Epithelial cell of proximal tubule (primary cell): ENCODE measurements around the gene PPIF. TPM values are rescaled to one million over a fixed set of nuclear protein-coding genes. Genes with fewer than 3 reads are reported as not detected.

Experiments
- DNase-seq: peaks from one replicate; pipeline ENCODE4 v3.0.0-alpha.2; 2011; ENCODE audit warnings: low read depth
- H3K4me3 ChIP-seq: 2 replicates; pipeline ENCODE4 v1.5.1; 2011; ENCODE audit warnings: low read depth, mild to moderate bottlenecking, low read length
- total RNA-seq: library from RNA; depleted of rRNA; stranded (reverse); fragments of >200 nt; gene quantifications from 2 replicates; pipeline ENCODE4 v1.2.3, GENCODE V29; 2015
- TF ChIP-seq, protein P1 (sequence below): conservative IDR thresholded peaks from 2 replicates; pipeline ENCODE4 v1.5.1; 2012; ENCODE audit warnings: low read depth, mild to moderate bottlenecking, low read length

Gene PPIF
- total RNA-seq, 1 donor from 2014 or later: 62.0 TPM

DNA sequence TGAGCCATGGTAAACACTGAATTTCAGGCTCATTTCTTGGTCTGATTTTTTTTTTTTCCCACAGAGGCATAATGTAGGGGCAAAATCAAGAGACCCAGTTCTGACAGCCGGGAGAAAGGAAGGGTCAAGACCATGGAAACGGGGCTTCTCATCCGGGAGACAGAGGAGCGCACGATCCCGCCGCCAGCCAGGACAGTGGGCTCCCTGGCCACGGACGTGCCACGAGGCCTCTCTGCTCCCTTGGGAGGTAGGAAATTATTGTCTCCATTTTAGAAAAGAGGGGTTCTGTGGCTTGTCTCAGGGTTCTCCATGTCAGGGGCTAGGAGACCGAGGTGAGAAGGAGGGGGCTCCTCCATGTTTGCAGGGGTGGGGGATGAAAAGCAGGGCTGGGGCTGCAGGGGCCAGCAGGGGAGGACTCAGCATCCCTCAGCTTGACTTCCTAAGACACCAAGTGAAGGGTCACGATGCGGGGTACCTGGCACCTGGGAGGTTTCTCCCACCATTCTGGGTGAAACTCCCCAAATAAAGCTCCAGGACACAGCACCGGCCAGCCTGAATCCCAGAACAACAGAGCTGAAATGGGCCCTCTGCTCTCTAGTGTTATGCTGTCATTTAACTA lies 37.6 kb downstream of the PPIF start:
- TF ChIP-seq, protein P1, sequence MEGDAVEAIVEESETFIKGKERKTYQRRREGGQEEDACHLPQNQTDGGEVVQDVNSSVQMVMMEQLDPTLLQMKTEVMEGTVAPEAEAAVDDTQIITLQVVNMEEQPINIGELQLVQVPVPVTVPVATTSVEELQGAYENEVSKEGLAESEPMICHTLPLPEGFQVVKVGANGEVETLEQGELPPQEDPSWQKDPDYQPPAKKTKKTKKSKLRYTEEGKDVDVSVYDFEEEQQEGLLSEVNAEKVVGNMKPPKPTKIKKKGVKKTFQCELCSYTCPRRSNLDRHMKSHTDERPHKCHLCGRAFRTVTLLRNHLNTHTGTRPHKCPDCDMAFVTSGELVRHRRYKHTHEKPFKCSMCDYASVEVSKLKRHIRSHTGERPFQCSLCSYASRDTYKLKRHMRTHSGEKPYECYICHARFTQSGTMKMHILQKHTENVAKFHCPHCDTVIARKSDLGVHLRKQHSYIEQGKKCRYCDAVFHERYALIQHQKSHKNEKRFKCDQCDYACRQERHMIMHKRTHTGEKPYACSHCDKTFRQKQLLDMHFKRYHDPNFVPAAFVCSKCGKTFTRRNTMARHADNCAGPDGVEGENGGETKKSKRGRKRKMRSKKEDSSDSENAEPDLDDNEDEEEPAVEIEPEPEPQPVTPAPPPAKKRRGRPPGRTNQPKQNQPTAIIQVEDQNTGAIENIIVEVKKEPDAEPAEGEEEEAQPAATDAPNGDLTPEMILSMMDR: no peak
- H3K4me3 ChIP-seq: no peak overlapping the region
- DNase-seq: no peak

DNA sequence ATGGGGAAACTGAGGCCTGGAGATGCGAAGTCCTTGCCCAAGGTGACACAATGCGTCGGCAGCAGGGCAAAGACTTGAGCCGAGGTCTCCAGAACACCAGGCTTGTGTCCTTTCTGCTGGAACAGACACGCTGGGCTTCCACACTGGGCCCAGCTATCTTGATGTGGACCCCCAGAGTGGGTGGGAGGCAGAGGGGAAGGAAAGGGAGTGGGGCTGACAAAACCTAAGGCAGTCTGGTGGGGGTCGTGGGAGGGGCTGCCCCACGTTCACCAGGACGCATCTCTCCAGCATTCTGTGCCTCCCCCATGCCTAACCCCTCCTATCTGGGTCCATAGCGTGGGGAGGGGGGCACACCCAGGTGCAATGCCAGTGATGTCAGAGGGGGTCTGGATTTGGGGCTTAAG lies 38.1 kb downstream of the PPIF start:
- no peak overlapping the region for H3K4me3 ChIP-seq
- TF ChIP-seq, protein P1: no peak
- no peak for DNase-seq

DNA sequence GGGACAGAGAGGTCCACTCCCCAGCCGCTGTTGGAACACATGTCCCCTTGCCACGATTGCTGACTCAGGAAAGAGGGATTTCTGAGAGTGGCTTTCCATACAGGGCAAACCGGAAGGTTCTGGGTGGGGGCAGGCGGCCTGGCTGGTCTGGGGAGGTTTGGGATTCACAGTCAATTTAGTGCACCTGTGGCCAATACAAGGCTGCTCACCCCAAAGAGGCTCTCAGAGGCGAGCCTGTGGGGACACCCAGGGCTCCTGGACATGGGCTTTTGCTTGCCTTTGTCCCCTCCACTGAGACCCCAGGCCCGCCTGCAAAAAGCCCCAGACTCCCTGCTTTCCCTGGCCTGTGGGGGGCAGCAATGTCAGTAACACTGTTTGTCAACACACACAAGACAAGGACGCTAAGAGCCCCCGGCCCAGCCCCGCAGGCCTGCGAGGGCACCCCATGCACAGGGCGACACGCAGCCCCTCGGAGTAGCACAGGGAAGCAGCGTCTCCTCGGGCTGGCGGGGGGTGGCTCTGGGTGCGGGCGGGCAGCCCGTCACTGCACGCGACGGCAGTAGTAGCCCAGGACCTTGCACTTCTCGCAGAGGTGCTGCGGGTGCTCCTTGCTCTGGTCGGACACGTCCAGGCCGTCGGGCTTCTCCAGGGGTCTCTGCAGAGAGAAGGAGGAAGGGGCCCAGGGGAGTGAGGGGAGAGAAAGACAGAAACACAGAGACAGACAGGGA lies 38.7 kb downstream of the PPIF start:
- no peak for DNase-seq
- H3K4me3 ChIP-seq: no peak overlapping the region
- TF ChIP-seq, protein P1: peak; percentile 11

DNA sequence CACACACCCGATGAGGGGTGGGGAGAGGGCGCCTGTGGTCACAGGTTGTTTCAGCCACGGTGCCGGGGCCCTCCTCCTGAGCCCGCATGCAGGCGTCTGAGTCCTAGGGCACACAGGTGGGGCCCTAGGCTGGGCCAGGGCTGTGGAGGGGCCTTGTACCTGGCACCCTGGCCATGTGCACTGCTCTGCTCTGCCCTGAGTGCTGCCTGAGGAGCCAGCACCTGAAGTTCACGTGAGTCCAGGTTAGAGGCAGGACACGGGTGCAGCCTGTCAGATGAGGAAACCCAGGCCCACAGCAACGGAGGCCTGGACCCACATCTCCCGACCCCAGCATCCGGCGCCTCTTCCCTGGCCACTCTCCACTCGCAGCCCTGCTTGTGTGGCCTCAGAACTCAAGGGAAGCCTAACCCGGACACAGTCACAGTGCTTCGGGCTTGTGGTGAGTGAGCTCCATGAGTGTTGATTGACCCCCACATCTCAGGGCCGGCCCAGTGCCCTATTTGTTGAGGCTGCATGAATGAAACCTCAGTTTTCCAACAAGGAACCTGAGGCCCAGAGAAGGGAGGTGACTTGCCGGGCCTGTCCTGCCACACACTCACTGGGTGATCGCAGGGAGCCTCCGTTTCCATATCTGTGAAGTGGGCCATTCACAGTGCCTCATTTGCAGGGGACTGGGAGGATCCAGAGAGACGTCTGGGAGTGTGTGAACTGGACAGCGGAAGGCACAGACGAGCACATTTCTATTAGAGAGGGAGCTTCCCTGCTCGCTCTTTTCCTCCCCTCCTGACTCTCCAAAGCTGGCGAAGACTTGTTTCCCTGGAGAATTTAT lies 39.6 kb downstream of the PPIF start:
- no peak for DNase-seq
- TF ChIP-seq, protein P1: no peak
- no peak overlapping the region for H3K4me3 ChIP-seq

DNA sequence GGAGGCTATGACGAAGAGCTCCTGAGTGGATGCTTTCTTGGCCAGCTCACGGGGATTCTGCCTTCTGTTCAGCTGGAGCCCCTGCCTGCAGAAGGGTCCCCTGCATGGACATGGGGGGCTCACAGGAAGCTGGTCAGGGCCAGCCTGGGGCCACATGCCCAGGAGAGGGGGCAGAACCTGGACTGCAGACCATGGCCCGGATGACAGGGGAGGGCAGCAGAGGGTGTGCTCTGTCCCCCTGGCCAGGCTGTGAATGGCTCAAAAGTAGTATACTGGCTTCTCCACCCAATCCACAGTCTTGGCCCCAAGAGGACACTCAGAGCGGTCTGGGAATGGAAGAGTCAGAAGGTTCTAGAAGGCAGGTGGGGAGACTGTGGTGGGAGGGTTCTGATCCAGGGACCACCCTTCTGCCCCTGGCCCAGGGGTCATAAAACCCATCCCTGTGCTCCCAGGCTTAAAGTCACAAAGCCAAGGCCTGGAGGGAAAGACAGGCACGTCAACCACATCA lies 40.3 kb downstream of the PPIF start:
- DNase-seq: no peak
- TF ChIP-seq, protein P1: no peak
- H3K4me3 ChIP-seq: no peak overlapping the region

DNA sequence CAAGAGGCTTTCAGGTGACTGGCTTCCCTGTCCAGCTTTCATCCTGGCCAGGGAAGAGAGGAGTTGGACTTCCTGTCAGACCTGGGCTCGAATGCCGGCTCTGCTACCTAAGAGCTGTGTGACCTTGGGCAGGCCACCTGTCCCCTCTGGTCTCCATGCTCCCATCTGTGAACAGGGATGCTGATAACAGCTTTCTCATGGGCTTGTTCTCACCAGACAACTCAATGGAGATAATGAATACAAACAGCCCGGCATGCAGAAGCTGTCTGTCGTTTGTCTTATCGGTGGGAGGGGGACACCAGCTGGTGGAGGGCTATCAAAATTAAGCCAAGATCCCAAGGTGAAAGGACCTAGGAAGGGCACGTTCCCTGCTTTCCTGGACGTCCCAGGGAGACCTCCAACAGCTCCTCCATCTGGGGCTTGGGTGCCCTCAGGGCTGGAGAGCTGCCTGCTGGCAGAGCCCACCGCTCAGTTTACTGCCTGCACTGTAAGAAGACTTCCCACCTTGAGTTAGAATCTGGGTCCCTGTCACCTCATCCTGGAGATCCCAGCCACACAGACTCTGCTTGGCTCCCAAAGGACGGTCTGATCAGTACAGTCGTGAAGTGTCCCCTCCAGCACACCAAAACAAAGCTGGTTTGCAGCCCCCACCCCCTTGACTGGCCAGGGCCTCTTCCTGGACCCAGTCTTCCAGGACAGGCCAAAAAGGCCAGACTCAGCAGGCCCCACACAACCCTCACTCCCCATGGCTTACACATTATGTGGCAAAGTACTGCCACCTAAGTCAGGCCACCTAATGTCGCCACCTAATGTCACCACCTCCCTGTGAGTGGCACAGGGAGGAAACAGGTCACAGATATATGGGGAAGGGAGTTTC lies 40.9 kb downstream of the PPIF start:
- no peak for DNase-seq
- no peak overlapping the region for H3K4me3 ChIP-seq
- TF ChIP-seq, protein P1: no peak
